ENCODE results near the gene ZNF385A. TPM values are rescaled to one million over a fixed set of nuclear protein-coding genes. Genes with fewer than 3 reads are reported as not detected.

The ZNF385A gene
- total and polyA plus RNA-seq, 2 of the 13 experiments (the other 11 are each of a cell fraction or from before 2014, with no cell fraction given) = 0.44 to 0.67 TPM

- no peaks in the 10 kb centered on the region for H3K36me3 ChIP-seq (replicated peaks in 1 of 2; ENCODE audit: control insufficient read depth in 1 of 2, insufficient read depth in 2 of 2, low read length in 2 of 2)
- ChIA-PET CTCF (ENCODE audit: low intra/inter-chr PET ratio, low total read pairs) (no interaction called here), POLR2A (no interaction called here)
- H3K4me1 ChIP-seq (ENCODE audit: insufficient read depth, low read length) = no peaks in the 10 kb centered on the region
- no peak for DNase-seq (ENCODE audit: low spot score)
- no peaks in the 10 kb centered on the region; a peak in 1 of 5 replicates for H3K27me3 ChIP-seq (ENCODE audit: control insufficient read depth in 1 of 2, insufficient read depth in 2 of 2, low read length in 2 of 2)
- BruUV-seq (replicated peaks) = no TSS peak
- FAIRE-seq = no peak
- no peaks in the 10 kb centered on the region for H4K20me1 ChIP-seq (ENCODE audit: insufficient read depth, low read length)
- in situ Hi-C loops (cut with HindIII; ENCODE audit: extremely low pct_ligation_motif_present, low pct_unique_long_range_greater_than_20kb) (loop anchor here (5.0 kb wide), 1 partner anchor 36 kb away; no protein-coding TSS in a partner anchor), intact Hi-C loops (cut with micrococcal nuclease; ENCODE audit: unreplicated experiment) (no loop called here)
- H3K9ac ChIP-seq (ENCODE audit: insufficient read depth, low read depth, low read length) = no peak overlapping the region
- H3K4me3 ChIP-seq (replicated peaks in 1 of 3; ENCODE audit: insufficient read depth in 1 of 3, low read depth in 2 of 3, low read length in 3 of 3) = no peak overlapping the region
- H3K27ac ChIP-seq (ENCODE audit: extremely low read length, insufficient read depth, low read length) = no peak overlapping the region
- no peaks in the 10 kb centered on the region for H3K9me3 ChIP-seq (ENCODE audit: low read length)
- no peak for ATAC-seq
- no peaks in the 10 kb centered on the region for H3K79me2 ChIP-seq (ENCODE audit: insufficient read depth, low read length)
- 36% methylated on average over 2 of the region's 2 CpGs for WGBS (ENCODE audit: low lambda C conversion rate)
- no peak overlapping the region for H3K4me2 ChIP-seq (ENCODE audit: low read depth, low read length)
- no peak overlapping the region for H2AFZ ChIP-seq (ENCODE audit: low read length)
- TF ChIP-seq NKX3-1 (CRISPR knock-in tag; IDR thresholded peaks at IDR 0.05) = no peak
- no peak for TF ChIP-seq DMTF1 (CRISPR knock-in tag; IDR thresholded peaks at IDR 0.05)
- no peak for TF ChIP-seq ZMYM2 (CRISPR knock-in tag; IDR thresholded peaks at IDR 0.05)
- TF ChIP-seq MIER2 (CRISPR knock-in tag; IDR thresholded peaks at IDR 0.05) = no peak
- no peak for TF ChIP-seq CEBPZ (IDR thresholded peaks at IDR 0.05; ENCODE audit: low read length)
- TF ChIP-seq PBX2 (CRISPR knock-in tag; IDR thresholded peaks at IDR 0.05) = no peak
- TF ChIP-seq ZBTB43 (CRISPR knock-in tag; conservative IDR thresholded peaks at IDR 0.05) = no peak
- TF ChIP-seq CBX2 (IDR thresholded peaks at IDR 0.05; ENCODE audit: low read depth, low read length) = no peak
- no peak for TF ChIP-seq CBX2 (CRISPR knock-in tag; IDR thresholded peaks at IDR 0.05; ENCODE audit: low read depth)
- no peak for TF ChIP-seq ZNF121 (CRISPR knock-in tag; IDR thresholded peaks at IDR 0.05)
- no peak for TF ChIP-seq THRA (CRISPR knock-in tag; IDR thresholded peaks at IDR 0.05; ENCODE audit: borderline replicate concordance)
- no peak for TF ChIP-seq GMEB1 (CRISPR knock-in tag; IDR thresholded peaks at IDR 0.05; ENCODE audit: borderline replicate concordance)
- no peak for TF ChIP-seq MXD3 (CRISPR knock-in tag; IDR thresholded peaks at IDR 0.05)
These were observed 16.6 kb upstream of the ZNF385A start for GRCh38 chr12:54401119-54401518.

Data from HepG2 (cell line).